Measurements from ENCODE around the gene AQP6.

GRCh38 chr12:49990273-49990672, 17.5 kb downstream of the AQP6 start:
- TF ChIP-seq CTCF (IDR thresholded peaks at IDR 0.05) = no peak
- TF ChIP-seq POLR2A (IDR thresholded peaks at IDR 0.05) = no peak
